Measurements from ENCODE around the gene TM9SF2.

DNA sequence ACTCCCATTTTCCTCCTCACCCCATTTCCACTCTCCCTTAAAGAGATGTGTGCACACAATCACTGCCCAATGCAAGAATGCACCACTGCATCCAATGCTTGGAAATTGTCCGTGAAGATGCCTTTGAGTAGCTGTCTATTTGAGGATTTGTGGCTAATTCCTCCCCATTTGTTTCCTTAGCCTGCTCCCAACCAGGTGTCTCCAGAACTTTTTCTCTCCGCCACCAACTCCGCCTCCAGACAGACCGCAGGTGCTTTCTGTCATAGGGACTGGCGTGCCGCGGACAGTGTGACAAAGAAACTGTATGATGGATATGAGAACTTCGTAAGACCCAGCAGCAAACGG, 461 bp upstream of the TM9SF2 start:
- TF ChIP-seq EP300 (IDR thresholded peaks at IDR 0.05) (no peak), POLR2A (IDR thresholded peaks at IDR 0.05) (no peak)
- TF ChIP-seq, protein P1, sequence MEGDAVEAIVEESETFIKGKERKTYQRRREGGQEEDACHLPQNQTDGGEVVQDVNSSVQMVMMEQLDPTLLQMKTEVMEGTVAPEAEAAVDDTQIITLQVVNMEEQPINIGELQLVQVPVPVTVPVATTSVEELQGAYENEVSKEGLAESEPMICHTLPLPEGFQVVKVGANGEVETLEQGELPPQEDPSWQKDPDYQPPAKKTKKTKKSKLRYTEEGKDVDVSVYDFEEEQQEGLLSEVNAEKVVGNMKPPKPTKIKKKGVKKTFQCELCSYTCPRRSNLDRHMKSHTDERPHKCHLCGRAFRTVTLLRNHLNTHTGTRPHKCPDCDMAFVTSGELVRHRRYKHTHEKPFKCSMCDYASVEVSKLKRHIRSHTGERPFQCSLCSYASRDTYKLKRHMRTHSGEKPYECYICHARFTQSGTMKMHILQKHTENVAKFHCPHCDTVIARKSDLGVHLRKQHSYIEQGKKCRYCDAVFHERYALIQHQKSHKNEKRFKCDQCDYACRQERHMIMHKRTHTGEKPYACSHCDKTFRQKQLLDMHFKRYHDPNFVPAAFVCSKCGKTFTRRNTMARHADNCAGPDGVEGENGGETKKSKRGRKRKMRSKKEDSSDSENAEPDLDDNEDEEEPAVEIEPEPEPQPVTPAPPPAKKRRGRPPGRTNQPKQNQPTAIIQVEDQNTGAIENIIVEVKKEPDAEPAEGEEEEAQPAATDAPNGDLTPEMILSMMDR (IDR thresholded peaks at IDR 0.05), result no peak
